GM21529 (cell line): ENCODE data around the gene ADAMTSL1.

Experiments
- ATAC-seq: cut with Tn5 transposase; IDR thresholded peaks from one replicate; pipeline ENCODE4 v1.9.1; 2021; ENCODE audit not compliant: unreplicated experiment

Gene ADAMTSL1

GRCh38 chr9:18473652-18474279 is at the start of gene ADAMTSL1:
ADAMTSL1 (plus strand) TSS chr9:18474153; CDS start chr9:18474233, 80 bp downstream.
- no peak for ATAC-seq

GRCh38 chr9:18427691-18428090 is 46.3 kb upstream of the ADAMTSL1 start:
- no peak for ATAC-seq

GRCh38 chr9:18428661-18429060 is 45.3 kb upstream of the ADAMTSL1 start:
- no peak for ATAC-seq

- ATAC-seq = no peak
Measured at GRCh38 chr9:18429070-18429469, 44.9 kb upstream of the ADAMTSL1 start.

- ATAC-seq = no peak
Measured at GRCh38 chr9:18433620-18434019, 40.3 kb upstream of the ADAMTSL1 start.

GRCh38 chr9:18437315-18438201 is 36.4 kb upstream of the ADAMTSL1 start:
- ATAC-seq = no peak

- ATAC-seq = no peak
Measured at GRCh38 chr9:18438300-18438925, 35.5 kb upstream of the ADAMTSL1 start.

- no peak for ATAC-seq
Measured at GRCh38 chr9:18438951-18439350, 35.0 kb upstream of the ADAMTSL1 start.

GRCh38 chr9:18441261-18441660 is 32.7 kb upstream of the ADAMTSL1 start:
- no peak for ATAC-seq

- peak; percentile 94 for ATAC-seq
Measured at GRCh38 chr9:18442629-18443491, 31.1 kb upstream of the ADAMTSL1 start.

GRCh38 chr9:18447131-18447530 is 26.8 kb upstream of the ADAMTSL1 start:
- ATAC-seq = no peak

- no peak for ATAC-seq
Measured at GRCh38 chr9:18447541-18447940, 26.4 kb upstream of the ADAMTSL1 start.

- ATAC-seq = no peak
Measured at GRCh38 chr9:18448101-18448500, 25.9 kb upstream of the ADAMTSL1 start.

- no peak for ATAC-seq
Measured at GRCh38 chr9:18451406-18451805, 22.5 kb upstream of the ADAMTSL1 start.

GRCh38 chr9:18452276-18452675 is 21.7 kb upstream of the ADAMTSL1 start:
- no peak for ATAC-seq

GRCh38 chr9:18456624-18457237 is 17.2 kb upstream of the ADAMTSL1 start:
- ATAC-seq = no peak

- ATAC-seq = no peak
Measured at GRCh38 chr9:18457510-18457909, 16.4 kb upstream of the ADAMTSL1 start.

- no peak for ATAC-seq
Measured at GRCh38 chr9:18459962-18460584, 13.9 kb upstream of the ADAMTSL1 start.

- no peak for ATAC-seq
Measured at GRCh38 chr9:18461496-18461895, 12.5 kb upstream of the ADAMTSL1 start.

GRCh38 chr9:18463991-18464390 is 10.0 kb upstream of the ADAMTSL1 start:
- no peak for ATAC-seq
